ENCODE measurements around the gene NR2F6. TPM values are rescaled to one million over a fixed set of nuclear protein-coding genes. Genes with fewer than 3 reads are reported as not detected.

The NR2F6 gene
- total RNA-seq, 2 donors from 2014 or later = 2.7 to 12.2 TPM

DNA sequence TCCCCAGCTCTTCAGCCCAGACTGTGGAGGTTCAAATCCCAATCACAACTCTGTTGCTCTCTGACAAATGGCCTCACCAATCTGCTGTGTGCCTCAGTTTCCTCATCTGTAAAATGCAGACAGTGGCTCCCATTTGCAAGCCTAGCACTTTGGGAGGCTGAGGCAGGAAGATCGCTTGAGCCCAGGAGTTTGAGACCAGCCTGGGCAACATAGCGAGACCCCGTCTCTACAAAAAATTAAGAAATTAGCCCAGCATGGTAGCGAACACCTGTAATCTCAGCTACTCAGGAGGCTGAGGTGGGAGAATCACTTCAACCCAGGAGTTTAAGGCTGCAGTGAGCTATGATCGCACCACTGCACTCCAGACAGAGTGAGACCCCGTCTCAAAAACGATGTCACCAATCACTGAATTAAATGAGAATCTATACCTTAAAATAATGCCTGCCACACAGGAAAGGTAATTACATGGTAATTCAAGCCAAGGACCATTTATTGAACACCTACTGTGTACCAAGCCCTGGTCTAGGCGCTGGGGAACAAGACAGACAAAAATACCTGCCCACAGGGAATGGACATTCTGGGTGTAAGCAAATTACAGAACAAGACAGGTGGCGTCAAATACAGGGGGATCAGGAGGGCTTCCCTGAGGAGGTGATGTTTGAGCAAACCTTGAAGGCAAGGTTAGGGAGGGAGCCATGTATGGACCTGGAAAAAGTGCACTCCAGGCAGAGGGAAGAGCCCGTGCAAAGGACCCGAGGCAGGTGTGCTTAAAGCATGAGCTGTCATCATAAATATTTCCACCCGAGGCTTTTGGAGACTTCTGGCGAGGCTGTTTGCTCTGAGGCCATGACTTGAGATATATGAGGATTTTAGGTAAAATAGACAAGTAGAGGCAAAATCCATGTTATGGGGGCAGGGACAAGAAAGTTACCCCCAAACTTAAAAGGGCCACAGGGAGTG is 7.7 kb downstream of the NR2F6 start:
- Mint-ChIP-seq H3K27ac (peak overlapping the region in 1 of 2 donors; percentile 33), H3K9me3 (no peaks in the 10 kb centered on the region), H3K27me3 (no peaks in the 10 kb centered on the region), H3K4me3 (peak overlapping the region; percentile 42), H3K36me3 (no peaks in the 10 kb centered on the region), H3K4me1 (ENCODE audit: low read depth in 2 of 2) (peaks cover 0 to 5% of the 10 kb centered on the region in 2 donors)
- ATAC-seq (no peak), DNase-seq (ENCODE audit: low spot score) (no peak)

DNA sequence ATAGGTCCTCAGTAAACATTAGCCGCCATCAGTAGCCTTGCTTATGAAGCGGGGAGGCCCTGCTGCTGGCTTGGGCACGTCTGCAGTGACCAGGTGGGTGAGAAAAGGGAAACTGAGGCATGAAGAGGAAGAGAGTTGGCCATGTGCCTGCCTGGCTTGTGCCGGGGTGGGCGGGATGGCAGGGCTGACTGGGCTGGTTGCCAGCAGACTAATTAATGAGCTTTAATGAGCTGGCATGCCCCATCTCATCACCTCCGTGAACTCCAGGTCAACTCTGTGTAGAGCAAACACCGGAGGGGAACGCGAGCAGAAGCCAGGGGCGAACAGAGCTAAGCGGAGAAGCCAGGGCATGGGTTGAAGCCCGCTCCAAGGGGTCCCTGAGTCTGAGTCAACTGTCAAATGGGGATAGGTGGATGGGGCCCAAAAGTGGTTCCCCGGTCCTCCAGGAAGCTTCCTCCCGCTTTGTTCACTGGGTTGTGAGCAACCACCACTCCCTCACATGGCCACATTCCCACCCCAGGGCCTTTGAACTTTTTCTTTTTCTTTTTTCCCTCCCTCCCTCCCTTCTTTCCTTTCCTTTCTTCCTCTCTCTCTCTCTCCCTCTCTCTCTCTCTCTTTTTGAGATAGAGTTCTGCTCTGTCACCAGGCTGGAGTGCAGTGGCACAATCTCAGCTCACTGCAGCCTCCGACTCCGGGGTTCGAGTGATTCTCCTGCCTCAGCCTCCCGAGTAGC is 8.7 kb downstream of the NR2F6 start:
- Mint-ChIP-seq H3K27ac (no peak overlapping the region), H3K4me3 (peak overlapping the region; percentile 76), H3K36me3 (no peaks in the 10 kb centered on the region), H3K9me3 (no peaks in the 10 kb centered on the region), H3K27me3 (no peaks in the 10 kb centered on the region), H3K4me1 (ENCODE audit: low read depth in 2 of 2) (peaks cover 0 to 5% of the 10 kb centered on the region in 2 donors)
- DNase-seq (ENCODE audit: low spot score) = no peak
- ATAC-seq = no peak

DNA sequence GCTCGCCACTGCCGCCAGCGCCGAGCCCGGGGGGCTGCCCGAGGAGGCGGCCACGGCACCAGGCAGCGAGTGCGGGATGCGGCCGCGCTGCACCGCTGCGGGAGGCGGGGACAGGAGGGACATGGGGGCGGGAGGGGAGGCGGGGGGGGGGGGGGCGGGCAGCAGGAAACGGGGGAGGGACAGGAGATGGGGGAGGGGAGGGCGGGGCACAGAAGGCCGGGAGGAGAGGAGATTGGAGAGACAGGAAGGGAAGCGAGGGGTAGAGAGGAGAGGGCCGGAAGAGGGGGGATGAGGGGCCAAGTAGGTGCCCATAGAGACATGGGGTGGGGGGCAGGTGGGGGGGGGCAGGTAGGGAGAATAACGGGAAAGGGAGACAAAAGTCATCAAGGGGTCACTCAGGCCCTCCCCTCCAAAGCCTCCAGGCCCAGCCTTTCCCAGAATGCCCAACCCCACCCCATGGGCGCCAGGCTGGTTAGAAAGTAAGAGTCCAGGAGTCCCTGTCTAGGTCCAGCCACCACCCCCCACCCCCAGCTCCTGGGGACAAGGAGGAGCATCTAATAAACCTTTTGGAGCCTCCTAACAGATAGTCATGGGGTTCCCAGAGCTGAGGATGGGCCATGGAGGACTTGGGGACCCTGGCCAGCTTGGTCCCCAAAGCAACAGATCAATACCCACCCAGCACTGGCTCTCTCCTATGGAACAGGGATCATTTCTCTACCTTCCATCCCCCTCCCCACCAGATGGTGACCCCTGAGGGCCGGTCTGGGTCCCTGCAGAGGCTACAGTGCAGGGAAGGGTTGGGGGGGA is 9.5 kb downstream of the NR2F6 start:
- Mint-ChIP-seq H3K4me3 (peak overlapping the region; percentile 76), H3K27me3 (no peaks in the 10 kb centered on the region), H3K4me1 (ENCODE audit: low read depth in 2 of 2) (peaks cover 0 to 5% of the 10 kb centered on the region in 2 donors), H3K27ac (no peak overlapping the region), H3K9me3 (no peaks in the 10 kb centered on the region), H3K36me3 (no peaks in the 10 kb centered on the region)
- ATAC-seq = peak in 1 of 2 donors; percentile 74
- no peak for DNase-seq (ENCODE audit: low spot score)

DNA sequence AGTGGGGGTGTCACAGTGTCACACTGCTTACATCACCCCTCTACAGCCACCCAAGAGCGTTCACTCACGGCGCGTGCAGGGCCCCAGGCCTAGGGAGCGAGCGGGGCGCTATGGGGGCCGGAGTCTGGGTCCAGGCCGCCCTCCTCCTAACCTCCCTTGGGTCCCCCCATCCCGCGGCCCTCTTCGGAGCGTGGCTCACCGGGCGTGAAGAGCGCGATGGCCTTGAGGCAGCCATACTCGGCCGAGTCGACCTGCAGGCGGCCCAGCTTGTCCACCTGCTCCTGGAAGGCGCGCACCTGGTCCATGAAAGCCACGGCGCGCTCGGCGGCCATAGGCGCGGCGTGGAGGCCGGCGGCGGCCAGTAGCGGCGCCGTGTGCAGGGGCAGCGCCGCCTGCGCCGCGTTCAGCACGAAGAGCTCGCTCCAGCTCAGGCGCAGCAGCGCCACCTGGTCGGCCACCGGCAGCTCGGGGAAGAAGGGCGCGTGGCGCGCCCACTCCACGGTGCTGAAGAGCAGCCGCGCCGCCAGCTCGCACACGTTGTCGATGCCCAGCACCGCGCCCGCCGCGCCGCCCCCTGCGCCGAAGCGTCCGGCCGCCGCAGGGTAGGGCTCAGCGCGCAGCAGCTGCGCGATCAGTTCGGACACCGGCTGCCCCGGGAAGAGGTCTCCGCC is 10.3 kb downstream of the NR2F6 start:
- ATAC-seq (peak; percentile 88 to 94), DNase-seq (ENCODE audit: low spot score) (peak; percentile 84)
- H3K27me3 Mint-ChIP-seq = no peaks in the 10 kb centered on the region
- H3K4me1 Mint-ChIP-seq (ENCODE audit: low read depth in 2 of 2) = peaks cover 0 to 5% of the 10 kb centered on the region in 2 donors
- H3K27ac Mint-ChIP-seq = peak overlapping the region in 1 of 2 donors; percentile 33
- H3K9me3 Mint-ChIP-seq = no peaks in the 10 kb centered on the region
- H3K36me3 Mint-ChIP-seq = no peaks in the 10 kb centered on the region
- H3K4me3 Mint-ChIP-seq = peak overlapping the region; percentile 76

DNA sequence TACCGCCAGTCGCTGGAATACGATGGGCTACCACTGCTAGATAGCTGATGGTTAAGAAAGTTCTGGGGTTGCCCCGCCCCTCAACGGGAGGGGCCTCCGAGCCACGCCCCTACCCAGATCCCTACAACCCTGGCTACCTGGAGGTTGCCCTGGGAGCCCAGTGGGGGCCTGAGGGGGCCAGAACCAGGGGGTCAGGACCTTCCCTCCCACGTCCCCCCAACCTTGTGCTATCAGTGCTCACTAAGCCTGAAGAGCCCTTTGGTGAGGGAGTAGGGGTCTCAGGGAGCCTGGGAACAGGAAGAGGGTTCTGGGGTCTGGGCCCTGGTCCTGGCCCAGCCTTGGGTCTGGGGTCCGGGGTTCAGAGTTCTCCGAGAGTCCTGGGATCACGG is 10.8 kb downstream of the NR2F6 start:
- peaks cover 0 to 5% of the 10 kb centered on the region in 2 donors for H3K4me1 Mint-ChIP-seq (ENCODE audit: low read depth in 2 of 2)
- H3K27ac Mint-ChIP-seq = peak overlapping the region in 1 of 2 donors; percentile 33
- no peaks in the 10 kb centered on the region for H3K9me3 Mint-ChIP-seq
- peak overlapping the region; percentile 76 for H3K4me3 Mint-ChIP-seq
- peak; percentile 71 to 75 for ATAC-seq
- no peaks in the 10 kb centered on the region for H3K27me3 Mint-ChIP-seq
- H3K36me3 Mint-ChIP-seq = no peaks in the 10 kb centered on the region
- no peak for DNase-seq (ENCODE audit: low spot score)

DNA sequence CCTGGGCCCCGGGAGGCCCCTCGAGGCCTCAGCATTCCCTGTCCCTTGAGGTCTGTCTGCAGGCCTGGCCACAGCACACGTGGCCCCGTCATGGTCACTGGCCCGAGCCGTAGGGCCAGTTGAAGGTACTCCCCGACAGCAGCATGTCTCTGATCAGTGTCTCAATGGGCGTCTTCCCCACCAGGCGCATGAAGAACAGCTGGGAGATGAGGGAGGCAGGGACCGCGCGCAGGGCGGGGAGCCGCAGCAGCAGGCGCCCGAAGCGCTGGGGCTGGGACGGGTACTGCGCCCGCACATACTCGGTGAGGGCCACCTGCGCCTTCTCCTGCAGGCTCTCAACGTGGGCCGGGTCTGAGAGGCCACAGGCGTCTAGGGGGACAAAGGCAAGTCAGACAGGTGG is 13.5 kb downstream of the NR2F6 start:
- H3K27ac Mint-ChIP-seq = no peak overlapping the region

DNA sequence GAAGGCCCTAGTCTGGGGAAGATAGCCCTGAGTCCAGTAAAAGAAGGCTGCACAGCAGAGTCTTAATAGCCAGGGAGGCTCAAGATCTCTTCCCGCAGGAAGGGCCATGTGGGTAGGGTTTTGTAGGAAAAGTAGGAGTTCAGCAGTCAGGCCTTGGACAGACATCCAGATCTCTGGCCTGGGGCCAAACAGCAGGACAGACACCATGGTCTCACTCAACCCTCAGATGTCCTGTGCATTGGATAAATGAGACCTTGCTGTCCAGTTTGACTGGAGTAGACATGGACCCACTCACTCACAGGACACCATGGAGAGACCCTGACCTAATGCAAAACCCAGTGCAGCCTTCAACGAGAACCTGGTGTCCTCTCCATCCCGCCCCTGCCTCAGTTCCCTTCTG is 15.8 kb downstream of the NR2F6 start:
- Mint-ChIP-seq H3K36me3 (no peaks in the 10 kb centered on the region), H3K27ac (no peak overlapping the region), H3K4me3 (no peak overlapping the region), H3K4me1 (ENCODE audit: low read depth in 2 of 2) (peaks cover 6 to 10% of the 10 kb centered on the region in 2 donors), H3K9me3 (no peaks in the 10 kb centered on the region), H3K27me3 (no peaks in the 10 kb centered on the region)
- DNase-seq (ENCODE audit: low spot score) (no peak), ATAC-seq (no peak)

More for the DNA sequence above, 13.5 kb downstream of the NR2F6 start:
- ATAC-seq (no peak), DNase-seq (ENCODE audit: low spot score) (no peak)
- H3K27me3 Mint-ChIP-seq = no peaks in the 10 kb centered on the region
- H3K4me1 Mint-ChIP-seq (ENCODE audit: low read depth in 2 of 2) = peaks cover under 1 to 5% of the 10 kb centered on the region in 2 donors
- no peaks in the 10 kb centered on the region for H3K9me3 Mint-ChIP-seq
- no peaks in the 10 kb centered on the region for H3K36me3 Mint-ChIP-seq
- H3K4me3 Mint-ChIP-seq = no peak overlapping the region

DNA sequence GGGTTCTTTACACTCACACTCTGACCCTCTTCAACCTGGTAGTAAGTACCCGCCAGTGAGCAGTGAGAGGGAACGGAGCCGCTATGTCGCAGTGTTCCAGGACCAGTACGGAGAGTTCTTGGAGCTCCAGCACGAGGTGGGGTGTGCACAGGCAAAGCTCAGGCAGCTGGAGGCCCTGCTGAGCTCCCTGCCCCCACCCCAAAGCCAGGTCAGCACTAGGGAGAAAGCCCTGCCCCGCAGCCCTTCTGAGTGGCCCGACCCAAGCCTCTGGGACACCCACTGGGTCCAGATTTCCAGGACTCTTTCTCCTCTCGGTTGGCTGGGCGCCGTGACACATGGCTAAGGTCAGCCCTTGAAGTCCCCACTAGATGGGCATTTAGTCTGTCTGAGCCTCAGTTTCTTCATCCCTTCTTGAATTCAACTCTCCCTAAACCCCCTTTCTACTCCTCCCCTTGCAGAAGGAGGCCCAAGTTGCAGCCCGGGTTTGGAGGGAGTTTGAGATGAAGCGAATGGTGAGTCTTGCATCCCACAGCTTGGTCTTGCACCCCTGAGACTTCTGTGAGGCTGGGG is 17.8 kb downstream of the NR2F6 start:
- no peaks in the 10 kb centered on the region for H3K27me3 Mint-ChIP-seq
- no peaks in the 10 kb centered on the region for H3K36me3 Mint-ChIP-seq
- no peak for DNase-seq (ENCODE audit: low spot score)
- H3K4me1 Mint-ChIP-seq (ENCODE audit: low read depth in 2 of 2) = peaks cover 5 to 6% of the 10 kb centered on the region in 2 donors
- no peak overlapping the region for H3K4me3 Mint-ChIP-seq
- H3K27ac Mint-ChIP-seq = no peak overlapping the region
- ATAC-seq = no peak
- no peaks in the 10 kb centered on the region for H3K9me3 Mint-ChIP-seq

DNA sequence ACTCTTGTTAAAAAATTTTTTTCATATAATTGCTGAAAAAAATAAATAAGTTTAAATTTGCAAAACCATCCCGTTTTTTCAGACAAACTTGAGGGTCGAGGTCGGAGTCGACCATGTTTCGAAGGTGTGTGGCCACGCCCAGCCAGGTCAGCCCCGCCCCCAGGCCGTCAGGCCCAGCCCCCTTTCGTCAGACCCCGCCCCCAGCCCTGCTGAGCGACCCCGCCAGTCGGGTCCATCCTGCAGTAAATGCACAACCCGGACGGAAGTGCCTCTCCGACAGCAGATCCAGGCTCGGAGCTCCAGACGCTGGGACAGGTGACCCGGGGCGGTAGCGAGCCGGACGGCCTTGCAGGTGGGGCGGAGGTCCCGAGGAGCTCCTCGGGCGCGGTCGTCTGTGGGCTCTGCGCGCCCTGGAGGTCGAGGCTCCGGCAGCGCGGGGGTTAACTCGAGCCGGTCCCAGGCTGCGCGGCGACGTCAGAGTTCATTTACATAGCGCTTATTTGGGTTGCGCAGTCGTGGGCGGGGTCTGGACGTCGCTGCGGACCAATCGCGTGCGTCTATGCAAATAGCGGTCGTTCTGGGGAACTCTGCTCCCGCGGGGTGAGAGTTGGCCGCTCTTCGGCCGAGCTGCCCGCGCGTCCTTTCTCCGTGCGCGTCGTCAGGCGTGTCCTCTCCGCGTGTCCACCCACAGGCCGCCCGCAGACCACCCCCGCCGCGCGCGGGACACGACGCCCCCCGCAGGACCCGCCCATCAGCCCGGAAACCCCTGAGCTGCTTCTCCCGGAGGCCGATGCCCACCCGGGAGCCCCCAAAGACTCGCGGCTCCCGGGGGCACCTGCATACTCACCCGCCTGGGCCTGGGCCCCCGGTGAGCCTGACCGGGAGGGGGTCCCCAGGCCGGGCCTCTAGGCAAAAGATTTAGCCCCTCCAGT is 19.5 kb downstream of the NR2F6 start, which contains the start of gene OCEL1:
TSS of gene OCEL1 (plus strand) at position 225 of the 932 bp plus-strand sequence. CDS start at position 247, 22 bp downstream.
- Mint-ChIP-seq H3K36me3 (no peaks in the 10 kb centered on the region), H3K4me3 (peak within 1 kb of the TSS; percentile 87), H3K4me1 (ENCODE audit: low read depth in 2 of 2) (peaks cover 5 to 6% of the 10 kb centered on the region in 2 donors), H3K9me3 (no peaks in the 10 kb centered on the region), H3K27ac (peak within 1 kb of the TSS; percentile 79 to 80), H3K27me3 (no peaks in the 10 kb centered on the region)
- DNase-seq (ENCODE audit: low spot score) = peak; percentile 97
- peak; percentile 96 to 97 for ATAC-seq

DNA sequence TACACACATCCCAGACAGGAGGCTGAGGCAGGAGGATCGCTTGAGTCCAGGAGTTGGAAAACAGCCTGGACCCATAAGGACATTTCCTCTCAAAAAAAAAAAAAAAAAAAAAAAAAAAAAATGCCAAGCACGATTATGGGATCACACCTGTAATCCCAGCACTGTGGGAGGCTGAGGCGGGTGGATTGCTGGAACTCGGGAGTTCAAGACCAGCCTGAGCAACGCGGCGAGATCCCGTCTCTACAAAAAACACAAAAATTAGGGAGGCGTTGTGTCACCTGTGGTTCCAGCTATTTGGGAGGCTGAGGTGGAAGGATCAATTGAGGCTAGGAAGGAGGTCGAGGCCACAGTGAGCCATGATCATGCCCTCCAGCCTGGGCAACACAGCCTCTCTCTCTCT is 20.7 kb downstream of the NR2F6 start:
- H3K9me3 Mint-ChIP-seq = no peaks in the 10 kb centered on the region
- no peak for DNase-seq (ENCODE audit: low spot score)
- H3K27ac Mint-ChIP-seq = no peak overlapping the region
- no peaks in the 10 kb centered on the region for H3K27me3 Mint-ChIP-seq
- H3K4me1 Mint-ChIP-seq (ENCODE audit: low read depth in 2 of 2) = peaks cover 5 to 6% of the 10 kb centered on the region in 2 donors
- no peaks in the 10 kb centered on the region for H3K36me3 Mint-ChIP-seq
- H3K4me3 Mint-ChIP-seq = peak overlapping the region; percentile 39
- no peak for ATAC-seq

DNA sequence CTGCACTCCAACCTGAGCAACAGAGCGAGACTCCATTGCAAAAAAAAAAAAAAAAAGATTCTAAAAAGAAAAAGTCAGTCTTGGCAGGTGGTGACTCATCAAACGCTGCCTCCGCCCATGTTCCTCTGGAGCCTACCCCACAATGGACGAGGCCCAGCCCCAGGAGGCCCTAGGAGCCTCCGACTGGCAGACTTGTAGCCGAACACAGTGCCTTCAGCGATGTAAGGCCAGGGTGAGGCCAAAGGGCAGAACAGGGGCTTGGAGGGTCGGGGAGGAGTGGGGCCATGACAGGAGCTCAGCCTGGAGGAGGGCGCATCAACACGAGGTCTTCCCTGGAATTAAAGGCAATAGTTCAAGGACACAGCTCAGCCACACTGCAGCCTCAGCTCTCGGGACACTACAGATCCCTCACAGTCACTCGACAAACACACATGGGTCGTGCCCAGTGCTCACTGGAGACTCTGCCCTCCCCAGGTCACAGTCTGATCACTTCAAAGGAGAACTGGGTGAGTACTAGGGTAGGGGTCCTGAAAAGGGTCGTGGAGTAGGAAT is 25.4 kb downstream of the NR2F6 start:
- H3K4me3 Mint-ChIP-seq = no peak overlapping the region
- H3K9me3 Mint-ChIP-seq = no peaks in the 10 kb centered on the region
- ATAC-seq (no peak), DNase-seq (ENCODE audit: low spot score) (no peak)
- no peaks in the 10 kb centered on the region for H3K4me1 Mint-ChIP-seq (ENCODE audit: low read depth in 2 of 2)
- peaks cover 4% of the 10 kb centered on the region for H3K36me3 Mint-ChIP-seq
- H3K27ac Mint-ChIP-seq = no peak overlapping the region
- no peaks in the 10 kb centered on the region for H3K27me3 Mint-ChIP-seq

DNA sequence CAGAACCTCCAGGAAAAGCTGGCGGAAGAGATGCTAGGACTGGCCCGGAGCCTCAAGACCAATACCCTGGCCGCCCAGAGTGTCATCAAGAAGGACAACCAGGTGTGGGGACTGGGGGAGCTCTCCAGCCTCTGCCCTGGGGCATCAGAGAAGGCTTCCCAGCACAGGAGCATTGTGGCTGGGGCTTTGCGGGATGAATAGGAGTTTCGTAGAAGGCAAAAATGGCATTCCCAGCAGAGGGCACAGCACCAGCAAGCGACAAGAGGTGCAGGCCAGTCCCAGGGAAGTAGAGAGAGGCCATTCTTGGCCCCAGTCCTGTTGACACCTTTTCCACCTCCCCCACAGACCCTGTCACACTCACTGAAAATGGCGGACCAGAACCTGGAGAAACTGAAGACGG is 26.4 kb downstream of the NR2F6 start:
- no peak for ATAC-seq
- H3K27ac Mint-ChIP-seq = no peak overlapping the region
- H3K4me1 Mint-ChIP-seq (ENCODE audit: low read depth in 2 of 2) = peaks cover 0 to 7% of the 10 kb centered on the region in 2 donors
- H3K27me3 Mint-ChIP-seq = no peaks in the 10 kb centered on the region
- H3K36me3 Mint-ChIP-seq = peaks cover 4% of the 10 kb centered on the region
- no peak overlapping the region for H3K4me3 Mint-ChIP-seq
- DNase-seq (ENCODE audit: low spot score) = no peak
- H3K9me3 Mint-ChIP-seq = no peaks in the 10 kb centered on the region
